Measurements from ENCODE around the gene SLC15A3. TPM values are rescaled to one million over a fixed set of nuclear protein-coding genes. Genes with fewer than 3 reads are reported as not detected.

SLC15A3 gene
- polyA plus RNA-seq, 1 of the 3 experiments (the other 2 are of a cell fraction), result not detected

GRCh38 chr11:60900673-60901404, 51.1 kb downstream of the SLC15A3 start:
- H3K4me1 ChIP-seq (ENCODE audit: control insufficient read depth in 1 of 2, insufficient read depth in 2 of 2, low read depth in 1 of 2, low read length in 1 of 2), result peaks cover 0 to 14% of the 10 kb centered on the region in 2 experiments; a peak in 2 of 4 replicates
- H3K27me3 ChIP-seq (ENCODE audit: insufficient read depth), result no peaks in the 10 kb centered on the region
- no peak overlapping the region for H2AFZ ChIP-seq (ENCODE audit: low read depth)
- no peak overlapping the region for H3K4me3 ChIP-seq (ENCODE audit: low read depth in 2 of 2, low read length in 1 of 2)
- H3K9ac ChIP-seq, result no peak overlapping the region
- 97% methylated on average over 5 of the region's 13 CpGs for WGBS (ENCODE audit: low lambda C conversion rate)
- no peaks in the 10 kb centered on the region for H3K9me3 ChIP-seq
- no peak for DNase-seq
- TF ChIP-seq YY1 (IDR thresholded peaks at IDR 0.05; ENCODE audit: low read depth) (no peak), IRF3 (IDR thresholded peaks at IDR 0.05; ENCODE audit: low read depth, low read length) (no peak), USF2 (IDR thresholded peaks at IDR 0.05; ENCODE audit: borderline replicate concordance, low read depth, low read length) (no peak)
- no peak overlapping the region for H3K4me2 ChIP-seq
- ChIA-PET POLR2A (no interaction called here), CTCF (interaction anchor here (1.3 to 21.9 kb wide), 9 partner anchors 12 to 228 kb away, joined by 3 to 550 read pairs (median 13); partner anchors contain the start of genes CCDC86, TMEM109 and TMEM132A)
- peaks cover 57 to 81% of the 10 kb centered on the region in 2 experiments for H3K36me3 ChIP-seq (replicated peaks in 1 of 2; ENCODE audit: control insufficient read depth in 1 of 2, insufficient read depth in 2 of 2, low read length in 1 of 2)
- H3K79me2 ChIP-seq (ENCODE audit: insufficient read depth), result peaks cover 39% of the 10 kb centered on the region
- H3F3A ChIP-seq (replicated peaks; ENCODE audit: insufficient read depth), result peaks cover 13% of the 10 kb centered on the region
- H3K27ac ChIP-seq (ENCODE audit: low read depth in 2 of 2, low read length in 1 of 2), result no peak overlapping the region
- peaks cover 23% of the 10 kb centered on the region for H4K20me1 ChIP-seq (ENCODE audit: insufficient read depth)
- no peaks in the 10 kb centered on the region for H3K9me2 ChIP-seq

- Histone ChIP-seq H3F3A (replicated peaks; ENCODE audit: insufficient read depth) (peaks cover 13% of the 10 kb centered on the region), H3K27ac (ENCODE audit: low read depth in 2 of 2, low read length in 1 of 2) (no peak overlapping the region), H4K20me1 (ENCODE audit: insufficient read depth) (peaks cover 21% of the 10 kb centered on the region), H3K9me2 (no peaks in the 10 kb centered on the region), H3K79me2 (ENCODE audit: insufficient read depth) (peaks cover 31% of the 10 kb centered on the region), H3K27me3 (ENCODE audit: insufficient read depth) (no peaks in the 10 kb centered on the region), H3K4me2 (no peak overlapping the region), H3K36me3 (replicated peaks in 1 of 2; ENCODE audit: control insufficient read depth in 1 of 2, insufficient read depth in 2 of 2, low read length in 1 of 2) (peaks cover 66 to 89% of the 10 kb centered on the region in 2 experiments), H2AFZ (ENCODE audit: low read depth) (no peak overlapping the region), H3K9ac (no peak overlapping the region), H3K9me3 (no peaks in the 10 kb centered on the region), H3K4me3 (ENCODE audit: low read depth in 2 of 2, low read length in 1 of 2) (no peak overlapping the region), H3K4me1 (ENCODE audit: control insufficient read depth in 1 of 2, insufficient read depth in 2 of 2, low read depth in 1 of 2, low read length in 1 of 2) (peaks cover 0 to 8% of the 10 kb centered on the region in 2 experiments; a peak in 2 of 4 replicates)
- no peak for TF ChIP-seq JUND (IDR thresholded peaks at IDR 0.05)
- no peak for TF ChIP-seq RCOR1 (IDR thresholded peaks at IDR 0.05; ENCODE audit: low read length)
- TF ChIP-seq REST (IDR thresholded peaks at IDR 0.05; ENCODE audit: low read depth, low read length), result no peak
- no peak for TF ChIP-seq SMC3 (IDR thresholded peaks at IDR 0.05; ENCODE audit: low read depth, low read length)
- no peak for TF ChIP-seq GABPA (IDR thresholded peaks at IDR 0.05; ENCODE audit: low read depth)
- no peak for TF ChIP-seq FOXM1 (IDR thresholded peaks at IDR 0.05; ENCODE audit: low read depth)
- TF ChIP-seq RXRA (IDR thresholded peaks at IDR 0.05; ENCODE audit: borderline replicate concordance, low read depth), result no peak
- POLR2A ChIA-PET, result interaction anchor here (1.0 kb wide), 2 partner anchors 11 to 68 kb away, joined by 3 to 4 read pairs; no protein-coding TSS in a partner anchor
- WGBS (ENCODE audit: low lambda C conversion rate), result 80% methylated on average over 4 of the region's 4 CpGs
- no peak for DNase-seq
- CTCF ChIA-PET, result interaction anchor here (0.6 to 21.9 kb wide), 39 partner anchors 8 to 287 kb away, joined by 3 to 550 read pairs (median 6); partner anchors contain the start of genes CCDC86, PTGDR2, TMEM109 and TMEM132A
These were observed 52.0 kb downstream of the SLC15A3 start for GRCh38 chr11:60899977-60900376.

All from SK-N-SH (cell line).